Calu3 (cell line): ENCODE results near the gene DUSP22. TPM values are rescaled to one million over a fixed set of nuclear protein-coding genes. Genes with fewer than 3 reads are reported as not detected.

Experiments
- BruUV-seq: library from RNA; stranded (reverse); fragments of 400-500 nt; replicated peaks from 2 replicates; lab custom pipeline; 2021; lab: Mats Ljungman, UMichigan
- CTCF ChIA-PET: fragments of 300-600 bp; sonication (Branson Sonifier 250); formaldehyde crosslinking; loops from one replicate; lab custom pipeline; 2022; ENCODE audit warnings: antibody characterized with exemption; lab: Charles Lee
- DNase-seq: peaks from one replicate; pipeline ENCODE4 v3.0.0; 2022
- H3K27ac Mint-ChIP-seq: one replicate; pipeline ENCODE4 v1.8.0; 2022; ENCODE audit warnings: mixed read lengths; ENCODE audit not compliant: unreplicated experiment
- H3K27me3 Mint-ChIP-seq: one replicate; pipeline ENCODE4 v1.8.0; 2022; ENCODE audit warnings: mixed read lengths; ENCODE audit not compliant: unreplicated experiment
- H3K36me3 Mint-ChIP-seq: one replicate; pipeline ENCODE4 v1.8.0; 2022; ENCODE audit warnings: mild to moderate bottlenecking, moderate library complexity, mixed read lengths; ENCODE audit not compliant: insufficient read depth, unreplicated experiment
- H3K4me1 Mint-ChIP-seq: one replicate; pipeline ENCODE4 v1.8.0; 2022; ENCODE audit warnings: mild to moderate bottlenecking, low read depth, mixed read lengths; ENCODE audit not compliant: unreplicated experiment
- H3K4me3 Mint-ChIP-seq: one replicate; pipeline ENCODE4 v1.8.0; 2022; ENCODE audit warnings: mild to moderate bottlenecking, low read depth, moderate library complexity, mixed read lengths; ENCODE audit not compliant: unreplicated experiment
- H3K9me3 Mint-ChIP-seq: one replicate; pipeline ENCODE4 v1.8.0; 2022; ENCODE audit warnings: low read depth, mixed read lengths; ENCODE audit not compliant: unreplicated experiment
- intact Hi-C: fragments of 100-400 bp; cut with micrococcal nuclease; formaldehyde crosslinking; loops from one replicate; pipeline ENCODE4 v1.10.0; 2022; ENCODE audit not compliant: unreplicated experiment
- total RNA-seq: library from RNA; stranded (reverse); gene quantifications from 2 replicates; pipeline ENCODE4 v1.2.3, GENCODE V29; 2022
- TF ChIP-seq, protein P1 (sequence below): fragments of 200-600 bp; IDR thresholded peaks from one replicate; pipeline ENCODE4 v1.8.0; 2022; ENCODE audit warnings: antibody characterized with exemption; ENCODE audit not compliant: unreplicated experiment

Gene DUSP22
- total RNA-seq, 1 experiment from 2014 or later: 14.7 TPM

GRCh38 chr6:279341-280029 lies 12.8 kb upstream of the DUSP22 start:
- H3K36me3 Mint-ChIP-seq: no peaks in the 10 kb centered on the region
- H3K27me3 Mint-ChIP-seq: peaks cover 19% of the 10 kb centered on the region
- no peaks in the 10 kb centered on the region for H3K4me1 Mint-ChIP-seq
- intact Hi-C loops: no loop called here
- no TSS peak for BruUV-seq
- CTCF ChIA-PET: no interaction called here
- no peak overlapping the region for H3K27ac Mint-ChIP-seq
- H3K9me3 Mint-ChIP-seq: peaks cover 6% of the 10 kb centered on the region
- TF ChIP-seq, protein P1, sequence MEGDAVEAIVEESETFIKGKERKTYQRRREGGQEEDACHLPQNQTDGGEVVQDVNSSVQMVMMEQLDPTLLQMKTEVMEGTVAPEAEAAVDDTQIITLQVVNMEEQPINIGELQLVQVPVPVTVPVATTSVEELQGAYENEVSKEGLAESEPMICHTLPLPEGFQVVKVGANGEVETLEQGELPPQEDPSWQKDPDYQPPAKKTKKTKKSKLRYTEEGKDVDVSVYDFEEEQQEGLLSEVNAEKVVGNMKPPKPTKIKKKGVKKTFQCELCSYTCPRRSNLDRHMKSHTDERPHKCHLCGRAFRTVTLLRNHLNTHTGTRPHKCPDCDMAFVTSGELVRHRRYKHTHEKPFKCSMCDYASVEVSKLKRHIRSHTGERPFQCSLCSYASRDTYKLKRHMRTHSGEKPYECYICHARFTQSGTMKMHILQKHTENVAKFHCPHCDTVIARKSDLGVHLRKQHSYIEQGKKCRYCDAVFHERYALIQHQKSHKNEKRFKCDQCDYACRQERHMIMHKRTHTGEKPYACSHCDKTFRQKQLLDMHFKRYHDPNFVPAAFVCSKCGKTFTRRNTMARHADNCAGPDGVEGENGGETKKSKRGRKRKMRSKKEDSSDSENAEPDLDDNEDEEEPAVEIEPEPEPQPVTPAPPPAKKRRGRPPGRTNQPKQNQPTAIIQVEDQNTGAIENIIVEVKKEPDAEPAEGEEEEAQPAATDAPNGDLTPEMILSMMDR: no peak
- H3K4me3 Mint-ChIP-seq: no peak overlapping the region
- no peak for DNase-seq

- Mint-ChIP-seq H3K9me3 (peaks cover 6% of the 10 kb centered on the region), H3K4me1 (no peaks in the 10 kb centered on the region), H3K27ac (no peak overlapping the region), H3K36me3 (no peaks in the 10 kb centered on the region), H3K4me3 (no peak overlapping the region), H3K27me3 (peaks cover 19% of the 10 kb centered on the region)
- intact Hi-C loops: no loop called here
- BruUV-seq: no TSS peak
- DNase-seq: no peak
- CTCF ChIA-PET: no interaction called here
- TF ChIP-seq, protein P1: no peak
These were observed 11.4 kb upstream of the DUSP22 start for GRCh38 chr6:280775-281468.

DNA sequence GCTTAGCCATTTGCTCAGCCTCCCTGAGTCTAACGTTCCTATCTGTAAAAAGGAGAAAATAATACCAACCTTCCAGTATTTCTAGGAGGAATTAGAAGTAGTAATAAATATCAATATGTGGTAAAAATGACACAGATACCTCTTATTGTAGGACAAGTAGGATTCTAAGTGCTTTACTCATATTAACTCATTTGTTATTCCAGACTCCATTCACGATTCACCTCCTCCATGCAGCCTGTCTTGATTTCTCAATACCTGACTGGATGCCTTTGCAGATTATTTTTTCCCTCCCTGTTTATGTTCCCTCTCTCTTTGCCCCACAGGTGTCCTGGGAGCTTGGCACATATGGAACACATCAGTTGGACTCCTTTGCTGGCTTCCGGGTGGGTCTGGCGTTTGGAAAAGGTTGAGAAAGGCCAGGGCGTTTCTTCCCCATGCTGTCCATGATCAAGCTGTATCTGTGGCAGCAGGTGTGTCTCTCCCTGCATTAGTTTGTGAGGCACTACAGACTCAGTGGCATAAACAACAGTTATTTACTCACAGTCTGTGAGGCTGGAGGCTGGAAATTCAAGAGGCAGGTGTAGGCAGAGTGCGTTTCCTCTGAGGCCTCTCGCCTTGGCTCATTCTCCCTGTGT lies 10.7 kb upstream of the DUSP22 start:
- TF ChIP-seq, protein P1: no peak
- Mint-ChIP-seq H3K27ac (no peak overlapping the region), H3K9me3 (peaks cover 6% of the 10 kb centered on the region), H3K4me1 (no peaks in the 10 kb centered on the region), H3K27me3 (peaks cover 19% of the 10 kb centered on the region), H3K4me3 (no peak overlapping the region), H3K36me3 (no peaks in the 10 kb centered on the region)
- CTCF ChIA-PET: no interaction called here
- no TSS peak for BruUV-seq
- intact Hi-C loops: no loop called here
- no peak for DNase-seq

DNA sequence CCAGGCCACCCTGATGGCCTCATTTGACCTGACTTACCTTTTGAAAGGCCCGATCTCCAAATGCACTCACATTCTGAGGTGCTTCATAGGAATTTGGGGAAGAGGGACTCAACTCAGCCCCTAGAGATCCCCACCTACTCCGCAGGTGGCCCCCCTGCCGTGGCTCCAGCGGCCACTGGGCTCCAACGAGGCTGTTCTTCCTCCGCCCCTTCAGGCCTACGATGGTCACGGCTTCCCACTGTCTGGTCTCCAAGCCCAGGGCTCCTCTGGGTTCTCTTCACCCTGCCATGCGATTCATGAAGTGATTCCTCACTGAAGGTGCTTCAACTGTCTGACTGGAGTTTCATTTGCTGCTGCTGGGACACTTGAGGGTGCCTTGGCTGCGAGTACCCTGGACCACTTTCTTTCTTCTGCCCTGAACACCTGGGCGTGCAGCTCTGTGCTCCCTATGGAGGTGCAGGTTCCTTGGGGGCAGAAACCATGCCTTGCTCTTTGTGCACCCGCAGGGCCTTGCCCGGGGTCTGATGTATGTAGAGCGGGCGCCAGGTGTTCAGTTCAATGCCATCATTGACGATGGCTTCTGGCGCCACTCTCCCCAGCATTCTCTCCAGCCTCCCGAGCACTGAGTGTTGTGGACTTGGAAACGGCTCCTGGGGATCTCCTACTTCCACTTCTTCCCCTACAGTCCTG lies 10.0 kb upstream of the DUSP22 start:
- intact Hi-C loops: no loop called here
- Mint-ChIP-seq H3K27ac (no peak overlapping the region), H3K36me3 (no peaks in the 10 kb centered on the region), H3K27me3 (peaks cover 26% of the 10 kb centered on the region), H3K4me1 (no peaks in the 10 kb centered on the region), H3K4me3 (no peak overlapping the region), H3K9me3 (peaks cover 6% of the 10 kb centered on the region)
- CTCF ChIA-PET: no interaction called here
- DNase-seq: no peak
- TF ChIP-seq, protein P1: no peak
- BruUV-seq: no TSS peak
